WI38 (cell line): ENCODE data around the gene MASP2.
"Not testable (repeated sequence)": the region's sequence is repeated elsewhere in the genome, so short reads cannot be mapped to it uniquely, and the experiment has no call there.

Experiments used
- H3K4me3 ChIP-seq: 2 replicates; pipeline ENCODE4 v1.5.1; 2011; ENCODE audit warnings: low read depth, mild to moderate bottlenecking, control low read depth, low read length
- CTCF ChIP-seq: IDR thresholded peaks from 2 replicates; pipeline ENCODE4 v1.5.1; 2012; ENCODE audit warnings: low read depth, mild to moderate bottlenecking, control low read depth, low read length

The MASP2 gene

DNA sequence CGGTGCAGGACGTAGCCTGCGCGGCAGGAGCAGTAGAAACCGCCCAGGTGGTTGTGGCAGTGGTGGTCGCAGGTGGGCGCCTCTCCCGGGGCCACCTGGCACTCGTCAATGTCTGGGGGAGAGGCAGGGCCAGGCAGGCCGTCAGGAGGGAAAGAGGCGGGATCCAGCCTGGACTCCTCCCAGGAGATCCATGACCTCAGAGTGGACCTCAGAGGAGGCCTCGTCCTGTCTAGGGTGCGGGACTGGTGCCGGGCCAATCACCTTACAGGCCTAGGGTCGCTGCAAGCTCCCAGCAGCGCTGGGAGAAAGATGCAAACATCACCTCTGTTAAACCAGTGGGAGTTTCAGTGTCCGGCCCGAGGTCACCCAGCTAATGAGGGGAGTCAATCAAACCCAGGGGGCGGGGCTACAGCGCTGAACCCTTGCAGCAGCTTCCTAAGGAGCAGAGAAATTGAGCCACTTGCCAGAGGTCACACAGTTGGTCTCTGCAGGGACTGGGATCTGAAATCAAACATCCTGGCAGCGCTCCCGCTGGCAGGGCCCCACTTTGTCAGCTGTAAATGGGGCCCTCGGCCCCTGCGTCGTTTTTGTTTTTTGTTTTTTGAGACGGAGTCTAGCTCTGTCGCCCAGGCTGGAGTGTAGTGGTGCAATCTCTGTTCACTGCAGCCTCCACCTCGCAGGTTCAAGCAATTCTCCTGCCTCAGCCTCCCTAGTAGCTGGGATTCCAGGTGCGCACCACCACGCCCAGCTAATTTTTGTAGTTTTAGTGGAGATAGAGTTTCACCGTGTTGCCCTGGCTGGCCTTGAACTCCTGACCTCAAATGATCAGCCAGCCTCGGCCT, 1.4 kb downstream of the MASP2 start:
- no peak for TF ChIP-seq CTCF

GRCh38 chr1:11044849-11045427, 2.1 kb downstream of the MASP2 start:
- no peak for TF ChIP-seq CTCF
- no peak overlapping the region for H3K4me3 ChIP-seq

More for the DNA sequence above, 1.4 kb downstream of the MASP2 start:
- H3K4me3 ChIP-seq, result no peak overlapping the region

- no peak for TF ChIP-seq CTCF
- H3K4me3 ChIP-seq, result no peak overlapping the region
Observed at GRCh38 chr1:11044086-11044848, 2.8 kb downstream of the MASP2 start.

- no peak overlapping the region for H3K4me3 ChIP-seq
- no peak for TF ChIP-seq CTCF
Observed at GRCh38 chr1:11042995-11043874, 3.8 kb downstream of the MASP2 start.

GRCh38 chr1:11042065-11042464, 5.0 kb downstream of the MASP2 start:
- H3K4me3 ChIP-seq, result no peak overlapping the region
- TF ChIP-seq CTCF, result no peak

- no peak overlapping the region for H3K4me3 ChIP-seq
- no peak for TF ChIP-seq CTCF
Observed at GRCh38 chr1:11041048-11041447, 6.0 kb downstream of the MASP2 start.

GRCh38 chr1:11040105-11040429, 7.0 kb downstream of the MASP2 start:
- H3K4me3 ChIP-seq, result not testable (repeated sequence)
